GM19240 (cell line): ENCODE measurements around the gene TREM1.
A peak's percentile ranks its signal among the peaks of the same experiment; 100 is the strongest.
"Not testable (repeated sequence)": the region's sequence is repeated elsewhere in the genome, so short reads cannot be mapped to it uniquely, and the experiment has no call there.

Source experiments
- DNase-seq: peaks from one replicate; pipeline ENCODE4 v3.0.0; 2011; ENCODE audit warnings: low spot score; ENCODE audit not compliant: insufficient read length

Gene TREM1

DNA sequence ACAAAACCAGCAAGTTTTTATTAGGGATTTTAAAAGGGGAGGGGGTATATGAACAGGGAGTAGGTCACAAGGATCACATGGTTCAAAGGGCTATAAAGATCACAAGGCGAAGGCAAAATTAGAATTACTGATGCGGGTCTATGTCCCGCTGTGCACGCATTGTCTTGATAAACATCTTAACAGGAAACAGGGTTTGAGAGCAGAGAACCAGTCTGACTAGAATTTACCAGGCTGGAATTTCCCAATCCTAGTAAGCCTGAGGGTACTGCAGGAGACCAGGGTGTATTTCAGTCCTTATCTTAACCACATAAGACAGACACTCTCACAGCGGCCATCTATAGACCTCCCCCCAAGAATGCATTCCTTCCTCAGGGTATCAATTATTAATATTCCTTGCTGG, 10.8 kb upstream of the TREM1 start:
- not testable (repeated sequence) for DNase-seq

DNA sequence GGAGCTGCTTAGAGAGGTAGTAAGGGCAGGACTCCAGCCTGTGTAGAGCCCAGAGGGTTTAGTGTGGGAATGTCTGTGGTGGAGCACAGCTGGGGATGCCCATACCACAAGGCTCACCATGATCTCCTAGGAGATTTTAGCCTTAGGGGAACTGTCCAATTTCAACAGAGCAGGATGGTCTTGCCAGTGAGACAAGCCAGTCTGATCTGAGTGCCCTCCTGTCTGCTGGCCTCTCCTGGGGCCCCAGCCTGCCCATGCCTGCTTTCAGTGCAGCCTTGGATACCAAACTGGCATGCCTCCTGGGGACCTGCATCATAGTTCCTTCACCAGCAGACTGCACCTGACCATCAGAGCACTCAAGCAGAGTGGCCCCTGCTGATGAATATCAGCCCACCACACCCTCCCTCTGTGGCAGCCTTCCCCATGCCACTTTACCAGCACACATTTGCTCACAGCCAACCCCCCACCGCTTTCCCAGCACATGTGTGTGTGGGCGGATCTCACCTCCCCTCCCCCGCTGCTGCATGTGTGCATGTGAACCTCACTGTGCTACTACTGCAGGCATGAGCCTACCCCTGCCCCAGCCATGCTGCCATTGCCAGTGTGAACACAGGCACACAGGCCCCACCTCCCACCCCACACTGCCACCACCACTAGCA, 7.9 kb upstream of the TREM1 start:
- no peak for DNase-seq

DNA sequence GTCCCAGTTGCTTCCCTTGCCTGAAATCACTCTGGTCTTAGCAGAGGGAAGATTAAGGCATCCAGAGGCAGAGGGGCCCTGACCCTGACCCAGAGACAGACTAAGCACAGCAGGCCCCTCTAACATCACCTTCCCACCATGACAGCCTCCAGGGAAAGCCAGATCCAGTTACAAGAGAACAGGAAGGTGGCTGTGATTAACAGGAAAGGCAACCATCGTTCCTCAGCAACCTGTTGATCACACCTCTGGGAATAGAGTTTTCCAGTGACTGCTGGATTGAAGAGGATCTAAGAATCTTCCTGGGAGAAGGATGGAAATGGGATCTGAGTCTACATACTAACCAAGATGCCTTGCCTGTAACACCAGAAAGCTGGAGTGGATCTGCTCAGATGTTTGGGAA, 5.2 kb upstream of the TREM1 start:
- no peak for DNase-seq

DNA sequence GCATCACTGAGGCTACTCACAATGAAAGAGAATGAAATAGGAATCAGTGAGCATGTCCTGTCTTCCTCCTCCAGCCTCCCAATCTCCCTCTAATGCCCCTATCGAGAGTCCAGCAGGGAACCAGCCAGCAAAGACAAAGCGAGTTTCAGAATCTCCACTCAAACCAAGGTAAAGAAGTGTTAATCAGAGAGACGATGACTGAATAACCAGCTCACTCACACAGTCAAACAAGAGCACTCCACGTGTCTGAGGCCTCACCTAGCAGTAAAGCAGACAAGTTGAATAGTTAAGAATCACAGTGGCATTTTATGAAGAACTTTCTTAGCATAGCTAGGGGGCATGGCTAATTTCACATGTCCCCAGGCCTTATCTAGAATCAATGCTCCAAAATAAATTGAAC, 3.3 kb upstream of the TREM1 start:
- DNase-seq = no peak

DNA sequence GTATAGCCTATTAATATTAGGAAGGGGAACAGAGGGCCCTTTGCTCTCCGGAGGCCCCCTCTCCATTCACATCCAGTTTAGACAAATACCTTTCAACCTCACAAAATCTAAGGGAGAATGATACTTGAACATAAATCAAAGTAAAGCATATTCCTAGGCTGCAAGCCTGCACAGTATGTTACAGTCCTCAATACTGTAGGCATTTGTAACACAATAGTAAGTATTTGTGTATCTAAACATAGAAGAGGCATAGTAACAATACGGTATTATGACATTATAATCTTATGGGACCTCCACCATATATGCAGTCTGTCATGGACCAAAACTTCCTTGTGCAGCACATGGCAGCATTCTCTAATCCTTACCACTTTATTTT, 2.3 kb upstream of the TREM1 start:
- no peak for DNase-seq

DNA sequence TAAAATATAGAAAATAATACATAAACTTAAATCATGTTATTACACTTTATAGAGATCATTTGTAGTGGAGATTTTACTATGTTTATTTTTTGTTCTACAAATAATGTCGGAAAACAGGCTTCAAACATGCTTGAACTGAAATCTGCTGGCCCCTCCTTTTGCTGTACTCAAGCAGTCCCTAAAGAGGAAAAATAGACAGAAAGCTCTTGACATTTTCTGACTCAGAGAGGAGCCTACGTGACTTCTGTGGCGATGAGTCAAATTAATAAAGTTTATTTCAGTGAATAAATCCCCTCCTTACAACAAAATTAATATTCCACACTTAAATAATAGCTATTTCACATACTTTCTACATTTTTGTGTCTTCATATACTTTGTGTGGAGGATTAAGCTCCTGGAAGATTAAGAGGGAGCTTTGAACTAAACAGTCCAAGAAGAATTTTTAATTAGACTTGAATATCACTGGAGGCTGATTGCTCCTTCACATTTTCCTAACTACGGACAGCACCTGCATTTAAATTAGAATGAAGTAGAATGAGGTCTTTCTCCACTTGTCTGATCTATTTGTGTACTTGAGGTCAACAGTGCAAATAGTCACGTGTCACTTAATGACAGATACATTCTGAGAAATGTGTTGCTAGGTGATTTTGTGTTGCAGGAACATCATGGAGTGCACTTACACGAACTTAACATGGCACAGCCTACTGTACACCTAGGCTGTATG, 1.7 kb upstream of the TREM1 start:
- DNase-seq = no peak

DNA sequence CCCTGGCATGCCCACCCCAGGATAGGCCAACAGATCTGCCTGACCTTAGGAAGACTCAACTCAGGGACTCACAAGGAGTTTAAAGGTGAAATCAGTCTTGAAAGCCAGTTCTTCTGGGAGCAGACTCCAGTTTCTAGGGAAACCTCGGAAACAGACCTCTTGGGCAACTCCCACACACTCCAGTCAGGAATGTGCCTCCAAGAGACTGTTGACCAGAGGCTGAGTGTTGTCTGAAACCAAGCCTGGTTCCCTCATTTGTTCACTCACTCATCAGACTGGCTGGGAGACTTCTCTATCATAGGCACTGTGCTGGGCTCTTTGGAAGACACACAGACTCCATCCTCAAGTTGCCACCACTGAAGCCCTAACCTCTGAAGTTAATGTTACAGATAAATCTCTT, 1.8 kb downstream of the TREM1 start:
- no peak for DNase-seq

DNA sequence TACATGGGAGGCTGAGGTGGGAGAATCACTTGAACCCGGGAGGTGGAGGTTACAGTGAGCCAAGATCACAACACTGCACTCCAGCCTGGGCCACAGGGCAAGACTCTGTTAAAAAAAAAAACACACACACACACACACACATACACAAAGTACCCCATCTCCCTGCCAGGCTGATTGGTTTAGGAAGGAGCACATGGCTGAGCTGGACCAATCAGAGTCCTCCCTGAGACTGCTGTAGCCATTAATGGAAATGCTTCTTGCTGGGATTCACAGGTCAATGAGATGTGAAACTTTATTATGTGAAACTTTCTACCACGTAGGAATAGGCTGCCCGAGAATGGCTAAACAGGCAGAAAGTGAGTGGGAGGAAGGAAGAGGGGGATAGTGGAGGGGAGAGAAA, 2.9 kb downstream of the TREM1 start:
- no peak for DNase-seq

DNA sequence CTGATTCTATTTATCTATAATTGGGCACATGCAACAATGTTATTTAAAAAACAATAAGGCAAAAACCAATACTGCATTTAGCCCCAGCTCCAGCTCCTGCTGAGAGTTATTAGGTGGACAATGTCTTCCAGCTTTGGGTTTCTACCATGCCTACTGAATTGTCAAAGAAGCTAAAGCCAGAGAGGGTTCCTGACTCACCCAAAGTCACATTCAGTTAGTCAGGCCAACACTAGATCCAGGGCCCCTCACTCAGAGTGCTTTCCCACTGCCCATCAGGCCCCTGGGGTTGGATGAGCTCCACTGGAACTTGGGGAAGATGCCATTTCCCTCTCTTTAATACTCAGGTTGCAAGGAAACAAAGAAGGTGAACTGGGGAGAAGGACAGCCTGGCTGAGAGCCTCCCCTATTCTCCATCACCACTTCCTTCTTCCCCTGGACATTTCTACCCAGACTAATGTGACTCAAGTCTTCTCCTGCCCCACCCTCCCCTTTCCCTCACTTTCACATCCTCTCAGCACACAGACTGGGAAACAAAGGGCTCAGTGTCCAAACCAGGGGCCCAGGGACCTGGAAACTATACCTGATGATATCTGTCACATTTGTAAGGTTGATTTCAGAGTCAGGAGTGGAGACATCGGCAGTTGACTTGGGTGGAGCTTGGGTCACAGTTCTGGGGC, 6.0 kb downstream of the TREM1 start:
- no peak for DNase-seq

DNA sequence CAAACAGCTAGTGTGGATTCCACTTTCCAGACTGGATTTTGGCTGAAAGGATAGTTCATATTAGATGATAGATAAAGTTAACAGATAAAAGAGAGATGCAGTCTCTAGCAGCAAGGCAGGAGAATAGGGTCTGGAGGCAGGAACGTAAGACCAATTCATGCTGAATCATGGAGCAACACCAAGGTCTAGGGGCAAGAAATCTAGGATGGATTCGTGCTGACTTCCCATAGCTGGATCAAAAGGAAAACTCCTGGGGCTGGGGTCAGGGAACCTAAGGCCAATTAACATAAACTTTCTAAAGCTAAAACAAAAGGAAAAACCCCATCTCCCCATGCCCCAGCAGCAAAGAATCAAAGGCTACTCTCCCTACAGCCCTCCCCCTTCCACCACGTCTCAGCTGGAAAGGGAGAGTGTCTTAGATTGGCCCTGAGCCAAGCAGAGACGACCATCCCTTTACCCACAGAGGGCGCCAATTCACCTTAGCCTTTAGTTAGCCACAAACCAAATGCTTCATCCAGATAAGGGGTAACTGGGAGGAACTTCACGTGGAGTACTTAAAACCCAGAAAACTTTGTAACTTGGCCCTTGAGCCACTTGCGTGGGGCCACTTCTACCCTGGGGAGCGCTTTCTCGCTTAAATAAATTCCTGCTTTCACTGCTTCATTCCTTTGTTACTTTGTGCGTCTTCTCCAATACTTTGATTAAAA, 7.6 kb downstream of the TREM1 start:
- DNase-seq = peak; percentile 39

DNA sequence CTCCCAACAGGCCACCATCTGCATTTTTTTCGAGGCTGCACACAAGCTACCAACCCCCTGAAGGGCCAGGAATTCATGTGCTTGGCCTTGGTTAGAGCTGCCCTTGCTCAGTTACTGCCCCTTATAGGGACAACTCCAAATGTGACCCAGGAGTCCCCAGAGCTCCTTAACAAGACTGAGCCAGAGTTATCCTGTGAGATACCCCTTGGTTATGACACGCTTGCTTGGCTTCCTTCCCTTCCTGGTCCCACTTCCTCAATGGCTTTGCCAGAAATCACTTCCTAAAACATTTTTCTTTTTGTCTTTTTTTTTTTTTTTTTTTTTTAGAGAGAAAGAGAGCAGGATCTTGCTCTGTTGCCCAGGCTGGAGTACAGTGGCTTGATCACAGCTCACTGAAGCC, 8.9 kb downstream of the TREM1 start:
- DNase-seq = no peak

DNA sequence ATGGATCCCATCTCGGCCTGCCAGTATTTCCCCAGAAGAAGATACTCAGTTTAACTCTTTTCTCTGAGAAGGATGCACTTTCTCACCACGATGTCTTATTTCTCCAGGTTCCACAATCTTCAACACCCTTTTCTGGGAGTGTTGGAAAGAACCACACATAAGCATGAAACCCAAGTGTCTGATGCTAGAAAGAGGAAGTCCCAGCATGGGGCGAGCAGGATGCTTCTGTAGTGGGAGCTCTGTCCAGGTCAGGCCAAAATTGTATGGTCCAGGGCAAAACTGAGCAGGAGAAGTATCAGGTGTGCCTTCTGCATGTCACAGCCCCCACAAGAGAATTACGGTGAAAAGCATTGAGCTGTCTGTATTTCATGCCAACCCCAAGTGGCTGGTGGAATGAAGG, 11.0 kb downstream of the TREM1 start:
- no peak for DNase-seq

DNA sequence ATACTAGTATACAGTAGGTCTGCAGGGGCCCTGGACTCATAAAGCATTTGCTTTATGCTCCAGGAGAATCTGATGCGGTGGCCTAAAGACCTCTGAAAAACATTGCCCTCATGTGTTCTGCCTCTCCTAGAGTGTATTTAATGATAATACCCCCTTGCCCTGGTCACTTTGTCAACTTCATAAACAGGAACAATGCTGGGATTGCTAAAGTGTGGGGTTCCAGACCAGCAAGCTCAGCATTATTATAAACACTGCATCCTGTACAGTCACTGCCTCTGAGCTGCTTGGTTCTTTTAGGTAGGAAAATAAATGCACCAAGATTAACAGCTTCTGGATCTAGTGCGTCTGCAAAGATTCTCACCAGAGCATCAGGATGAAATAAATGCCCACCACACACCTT, 12.2 kb downstream of the TREM1 start:
- DNase-seq = no peak

DNA sequence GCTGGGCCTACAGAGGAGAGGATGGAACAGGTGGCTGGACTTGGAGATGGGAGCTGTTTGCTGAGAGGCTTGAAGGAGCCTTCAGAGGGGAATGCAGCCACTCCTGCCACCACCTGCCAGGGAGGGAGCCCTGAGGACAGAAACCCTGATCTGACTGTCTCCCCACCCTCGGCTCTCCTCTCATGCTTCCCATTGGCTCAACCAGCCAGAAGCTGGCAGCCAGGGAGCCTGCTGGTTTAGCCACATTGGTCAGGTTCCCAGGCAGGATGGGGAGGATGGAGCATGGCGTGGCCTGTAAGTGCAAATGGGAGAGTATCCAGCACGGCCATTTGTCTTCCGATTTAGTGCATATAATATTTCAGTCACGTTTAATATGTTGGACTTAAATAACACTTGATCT, 12.8 kb downstream of the TREM1 start:
- no peak for DNase-seq

DNA sequence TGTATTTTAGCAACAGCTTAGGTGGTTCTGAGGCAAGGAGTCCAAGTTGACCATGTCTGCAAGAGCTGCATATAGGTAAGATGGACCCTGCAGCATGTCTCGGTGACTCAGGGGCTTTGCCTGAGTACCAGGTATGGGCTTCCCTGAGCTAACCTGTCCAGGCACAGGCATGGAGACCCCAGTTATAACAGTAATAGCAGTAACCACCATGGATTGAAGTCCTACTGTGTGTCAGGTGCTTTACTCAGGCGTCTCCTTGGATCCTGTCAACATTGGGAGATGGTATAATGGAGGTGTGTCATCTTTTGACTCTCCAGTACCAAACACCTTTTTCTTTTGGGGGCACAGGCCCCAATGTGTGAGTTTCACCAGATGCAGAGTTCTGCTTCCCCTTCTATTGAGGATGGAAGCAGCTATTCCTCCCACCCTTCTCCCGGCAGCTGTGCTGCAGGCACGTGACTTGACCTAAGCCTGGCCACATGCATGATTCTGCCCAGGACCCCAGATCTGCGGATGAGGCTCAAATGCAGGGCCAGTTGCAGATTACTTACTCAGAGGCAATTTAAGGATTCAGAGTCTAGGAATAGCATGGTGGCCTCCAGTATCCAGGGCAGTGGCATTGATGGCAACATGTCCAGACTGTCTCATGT, 13.8 kb downstream of the TREM1 start:
- DNase-seq = no peak

DNA sequence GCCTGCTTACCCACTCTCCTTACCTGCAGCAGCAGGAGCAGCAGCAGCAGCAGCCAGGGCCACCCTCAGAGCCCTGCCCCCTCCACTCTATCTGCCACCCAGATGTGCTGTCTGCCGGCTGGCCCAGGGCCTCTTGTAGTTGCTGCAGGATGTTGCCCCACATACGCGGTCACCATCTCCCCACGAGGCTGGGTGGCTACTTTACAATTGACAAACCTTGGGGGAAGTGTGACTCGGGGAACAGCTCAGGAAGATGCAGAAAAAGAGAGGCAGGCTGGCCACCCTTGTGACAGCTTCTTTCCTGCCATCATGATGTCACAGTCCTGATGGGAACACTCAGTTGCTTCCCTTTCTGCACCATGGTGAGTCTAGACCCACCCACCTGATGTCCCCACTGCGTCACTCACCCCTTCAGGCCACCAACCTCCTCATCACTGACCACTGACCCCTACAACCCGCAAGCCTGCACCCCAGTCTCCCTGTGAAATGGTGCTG, 14.5 kb downstream of the TREM1 start:
- no peak for DNase-seq

DNA sequence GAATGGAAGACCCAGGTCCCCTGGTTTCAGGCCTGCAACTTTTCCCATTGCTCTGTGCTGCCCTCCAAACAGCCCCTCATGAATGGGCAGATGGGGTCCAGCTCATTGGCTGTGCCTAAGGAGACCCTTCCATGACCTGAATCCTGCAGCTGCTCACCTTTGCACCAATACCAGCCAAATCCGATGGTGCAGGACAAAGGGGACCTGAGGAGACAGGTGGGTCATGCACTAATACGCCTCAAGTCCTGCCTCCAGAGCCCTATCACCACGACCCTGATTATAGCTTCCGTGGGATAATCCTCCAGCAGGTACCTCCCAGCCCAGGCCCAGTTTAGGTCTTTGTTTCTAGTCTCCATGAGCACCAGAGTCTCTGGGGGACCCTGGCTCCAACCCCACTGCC, 16.8 kb downstream of the TREM1 start:
- DNase-seq = no peak

DNA sequence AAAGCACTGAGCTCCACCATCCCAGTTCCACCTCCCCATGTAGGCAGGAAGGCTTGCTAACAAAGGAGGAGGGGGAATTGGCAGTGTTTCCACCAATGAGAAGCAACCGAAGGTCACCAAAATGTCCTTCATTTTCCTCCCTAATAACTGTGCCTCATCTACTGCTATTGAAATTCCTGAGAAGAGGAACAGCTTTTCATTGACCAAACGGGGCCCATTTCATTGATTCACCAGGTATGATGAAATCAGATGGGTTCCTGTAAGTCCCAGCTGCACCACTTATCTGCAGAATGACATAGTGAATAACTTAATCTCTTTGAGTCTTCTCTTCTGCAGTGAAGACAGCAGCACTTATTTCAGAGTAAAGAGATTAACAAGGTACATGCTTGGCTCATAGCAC, 17.3 kb downstream of the TREM1 start:
- no peak for DNase-seq

DNA sequence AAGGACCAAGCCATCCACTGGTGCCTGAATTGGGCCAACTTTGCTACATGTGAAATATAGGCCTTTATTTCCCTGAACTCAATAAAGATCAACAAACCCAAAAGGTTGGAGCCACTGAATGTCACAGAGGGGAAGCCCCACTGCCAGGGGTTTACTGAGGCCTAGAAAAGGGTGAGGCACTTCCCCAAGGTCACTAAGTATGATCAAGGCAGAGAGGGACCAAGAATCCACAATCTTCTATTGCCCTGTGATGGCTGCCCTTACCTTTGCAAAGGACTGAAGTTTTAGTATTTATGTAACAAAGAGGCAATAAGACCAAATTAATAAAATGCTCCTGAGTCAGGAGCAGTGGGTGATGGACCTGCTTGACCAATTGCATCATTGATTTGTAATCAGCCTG, 18.0 kb downstream of the TREM1 start:
- no peak for DNase-seq

DNA sequence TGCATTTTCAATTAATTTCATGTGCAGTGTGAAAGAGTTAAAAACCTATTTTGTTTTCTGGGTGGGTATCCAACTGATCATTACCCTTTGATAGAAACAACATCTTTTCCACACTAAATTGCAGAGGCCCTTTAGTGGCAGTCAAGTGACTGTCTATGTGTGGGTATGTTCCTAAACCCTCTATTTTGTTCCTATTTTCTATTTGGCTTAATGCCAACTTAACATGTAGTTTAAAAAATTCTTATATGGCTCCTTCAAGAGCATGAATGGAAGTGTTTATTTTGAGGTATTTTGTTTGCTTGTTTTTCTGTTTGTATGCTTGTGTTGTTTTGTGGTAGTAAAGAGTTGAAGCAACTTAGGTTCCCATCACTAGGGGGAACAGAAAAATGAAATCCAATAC, 19.9 kb downstream of the TREM1 start:
- no peak for DNase-seq

DNA sequence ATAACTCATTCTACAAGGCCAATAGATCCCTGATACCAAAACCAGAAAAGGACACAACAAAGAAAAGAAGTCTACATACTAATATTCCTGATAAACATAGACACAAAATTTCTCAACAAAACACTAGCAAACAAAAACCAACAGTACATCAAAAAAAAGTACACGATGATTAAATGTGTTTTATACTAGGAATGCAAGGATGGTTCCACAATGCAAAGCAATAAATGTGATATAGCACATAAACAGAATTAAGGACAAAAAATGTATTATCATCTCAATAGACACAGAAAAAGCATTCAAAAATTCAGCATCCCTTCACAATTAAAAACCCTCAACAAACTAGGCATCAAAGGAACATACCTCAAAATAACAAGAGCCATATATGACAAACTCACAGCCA, 23.2 kb downstream of the TREM1 start:
- no peak for DNase-seq

DNA sequence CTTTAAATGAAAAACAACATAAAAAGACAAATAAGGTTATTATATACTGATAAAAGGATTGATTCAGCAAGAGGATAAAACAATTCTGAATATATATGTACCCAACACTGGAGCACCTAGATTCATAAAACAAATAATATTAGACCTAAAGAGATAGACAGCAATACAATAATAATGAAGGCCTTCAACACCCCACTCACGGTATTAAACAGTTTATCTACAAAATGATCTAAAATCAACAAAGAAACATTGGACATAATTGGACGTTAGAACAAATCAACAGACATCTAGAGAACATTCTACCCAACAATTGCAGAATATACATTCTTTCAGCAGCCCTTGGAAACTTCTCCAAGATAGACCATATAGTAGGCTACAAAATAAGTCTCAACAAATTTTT, 24.1 kb downstream of the TREM1 start:
- DNase-seq = no peak
